Trophoblast cell (in vitro differentiated cells and primary cell): ENCODE results near the gene CIITA.

Source experiments
- DNase-seq, 2 donors: peaks; one replicate each; pipeline ENCODE4 v3.0.0-alpha.2; 2016
- H2AFZ ChIP-seq: 2 replicates; pipeline ENCODE4 v1.6.1; 2013; ENCODE audit warnings: low read length, moderate library complexity, mild to moderate bottlenecking; ENCODE audit not compliant: insufficient read depth, poor library complexity
- H2AK5ac ChIP-seq: 2 replicates; pipeline ENCODE4 v1.6.1; 2013; ENCODE audit warnings: mild to moderate bottlenecking, low read length
- H2BK120ac ChIP-seq: 2 replicates; pipeline ENCODE4 v1.6.1; 2013; ENCODE audit warnings: low read length, mild to moderate bottlenecking, moderate library complexity; ENCODE audit not compliant: insufficient read depth, poor library complexity
- H2BK12ac ChIP-seq: 2 replicates; pipeline ENCODE4 v1.6.1; 2013; ENCODE audit warnings: mild to moderate bottlenecking, low read length, moderate library complexity
- H2BK5ac ChIP-seq: 2 replicates; pipeline ENCODE4 v1.6.1; 2013; ENCODE audit warnings: low read length, low read depth, moderate library complexity, mild to moderate bottlenecking; ENCODE audit not compliant: poor library complexity
- H3K14ac ChIP-seq: 2 replicates; pipeline ENCODE4 v1.6.1; 2013; ENCODE audit warnings: mild to moderate bottlenecking, low read length
- H3K18ac ChIP-seq: 2 replicates; pipeline ENCODE4 v1.6.1; 2013; ENCODE audit warnings: mild to moderate bottlenecking, low read length
- H3K23ac ChIP-seq: 2 replicates; pipeline ENCODE4 v1.6.1; 2013; ENCODE audit warnings: low read length
- H3K27ac ChIP-seq: 2 replicates; pipeline ENCODE4 v1.5.1; 2013; ENCODE audit warnings: low read depth, mild to moderate bottlenecking, inconsistent platforms, low read length, moderate library complexity
- H3K27me3 ChIP-seq: 2 replicates; pipeline ENCODE4 v1.6.1; 2013; ENCODE audit warnings: inconsistent platforms, mild to moderate bottlenecking, low read length, moderate library complexity; ENCODE audit not compliant: insufficient read depth
- H3K36me3 ChIP-seq, 2 experiments: 1 replicate in 1 of 2; 2 replicates in 1 of 2; pipeline ENCODE4 v1.6.1; 2013; ENCODE audit warnings: low read length in 2 of 2, mild to moderate bottlenecking in 2 of 2, moderate library complexity in 1 of 2; ENCODE audit not compliant: insufficient read depth in 2 of 2, control insufficient read depth in 1 of 2
- H3K4ac ChIP-seq: 2 replicates; pipeline ENCODE4 v1.6.1; 2013; ENCODE audit warnings: low read depth, mild to moderate bottlenecking, low read length, moderate library complexity
- H3K4me1 ChIP-seq, 2 experiments: 1 replicate in 1 of 2; 2 replicates in 1 of 2; pipeline ENCODE4 v1.6.1; 2013; ENCODE audit warnings: low read length in 2 of 2, mild to moderate bottlenecking in 2 of 2, moderate library complexity in 1 of 2; ENCODE audit not compliant: insufficient read depth in 2 of 2, control insufficient read depth in 1 of 2
- H3K4me2 ChIP-seq: 2 replicates; pipeline ENCODE4 v1.6.1; 2013; ENCODE audit warnings: inconsistent platforms, mild to moderate bottlenecking, low read length, moderate library complexity
- H3K4me3 ChIP-seq: 2 replicates; pipeline ENCODE4 v1.5.1; 2013; ENCODE audit warnings: mild to moderate bottlenecking, low read depth, low read length, inconsistent platforms
- H3K79me1 ChIP-seq: one replicate; pipeline ENCODE4 v1.6.1; 2013; ENCODE audit warnings: low read length
- H3K79me2 ChIP-seq: 2 replicates; pipeline ENCODE4 v1.6.1; 2013; ENCODE audit warnings: low read length, mild to moderate bottlenecking; ENCODE audit not compliant: control insufficient read depth, insufficient read depth, poor library complexity
- H3K9ac ChIP-seq: 2 replicates; pipeline ENCODE4 v1.6.1; 2013; ENCODE audit warnings: mild to moderate bottlenecking, low read length
- H3K9me3 ChIP-seq: 2 replicates; pipeline ENCODE4 v1.6.1; 2013; ENCODE audit warnings: low read depth, mild to moderate bottlenecking, control low read depth, inconsistent platforms, low read length; ENCODE audit not compliant: insufficient read depth
- H4K12ac ChIP-seq: 2 replicates; pipeline ENCODE4 v1.6.1; 2013; ENCODE audit warnings: low read depth, mild to moderate bottlenecking, low read length, moderate library complexity
- H4K8ac ChIP-seq: 2 replicates; pipeline ENCODE4 v1.6.1; 2013; ENCODE audit warnings: low read depth, mild to moderate bottlenecking, low read length, moderate library complexity
- H4K91ac ChIP-seq: one replicate; pipeline ENCODE4 v1.6.1; 2013; ENCODE audit warnings: low read depth, mild to moderate bottlenecking, low read length, moderate library complexity
- WGBS: extraction: QIAGEN DNeasy Blood & Tissue Kit; methylation state at CpG from one replicate; pipeline ENCODE4 v1.1.7; 2013; ENCODE audit warnings: missing lambda C conversion rate; ENCODE audit not compliant: insufficient read length, insufficient coverage; ENCODE audit errors: extremely low coverage; 5-methylcytosine and 5-hydroxymethylcytosine counted together

Gene CIITA

GRCh38 chr16:10883004-10883403 is 6.0 kb downstream of the CIITA start:
- H4K12ac ChIP-seq, result no peak overlapping the region
- H3K79me2 ChIP-seq, result no peaks in the 10 kb centered on the region
- no peak overlapping the region for H2BK5ac ChIP-seq
- no peak overlapping the region for H3K4me3 ChIP-seq
- H3K4me2 ChIP-seq, result peak overlapping the region; percentile 42
- H3K36me3 ChIP-seq, result no peaks in the 10 kb centered on the region
- H3K9me3 ChIP-seq, result no peaks in the 10 kb centered on the region
- no CpG with 5 or more reads among the region's 7 CpGs for WGBS
- H3K4ac ChIP-seq, result no peak overlapping the region
- H3K4me1 ChIP-seq, result peaks cover 10% of the 10 kb centered on the region in 2 experiments
- no peak overlapping the region for H2BK120ac ChIP-seq
- no peak overlapping the region for H4K91ac ChIP-seq
- no peak overlapping the region for H3K9ac ChIP-seq
- no peaks in the 10 kb centered on the region for H3K79me1 ChIP-seq
- DNase-seq, result no peak
- no peak overlapping the region for H3K14ac ChIP-seq
- peaks cover 7% of the 10 kb centered on the region for H3K27me3 ChIP-seq
- H4K8ac ChIP-seq, result peak overlapping the region; percentile 21
- H3K18ac ChIP-seq, result no peak overlapping the region
- no peak overlapping the region for H2AK5ac ChIP-seq
- no peak overlapping the region for H3K23ac ChIP-seq
- H3K27ac ChIP-seq, result no peak overlapping the region
- peak overlapping the region; percentile 9 for H2BK12ac ChIP-seq
- H2AFZ ChIP-seq, result no peak overlapping the region

GRCh38 chr16:10885246-10885645 is 8.2 kb downstream of the CIITA start:
- Histone ChIP-seq H4K12ac (no peak overlapping the region), H2AFZ (no peak overlapping the region), H3K18ac (no peak overlapping the region), H3K27me3 (no peaks in the 10 kb centered on the region), H3K14ac (no peak overlapping the region), H3K79me2 (no peaks in the 10 kb centered on the region), H2BK12ac (no peak overlapping the region), H3K4ac (no peak overlapping the region), H3K9ac (no peak overlapping the region), H3K79me1 (no peaks in the 10 kb centered on the region), H3K4me3 (no peak overlapping the region), H2BK5ac (no peak overlapping the region), H3K27ac (no peak overlapping the region), H4K91ac (no peak overlapping the region), H2BK120ac (no peak overlapping the region), H3K23ac (no peak overlapping the region), H3K4me2 (no peak overlapping the region), H3K9me3 (no peaks in the 10 kb centered on the region), H3K36me3 (no peaks in the 10 kb centered on the region), H4K8ac (no peak overlapping the region), H3K4me1 (peaks cover 10% of the 10 kb centered on the region in 2 experiments), H2AK5ac (no peak overlapping the region)
- no peak for DNase-seq
- no CpG with 5 or more reads among the region's 6 CpGs for WGBS

- Histone ChIP-seq H3K23ac (no peak overlapping the region), H3K4me2 (no peak overlapping the region), H3K4me3 (no peak overlapping the region), H2BK120ac (no peak overlapping the region), H3K14ac (no peak overlapping the region), H4K12ac (no peak overlapping the region), H3K18ac (no peak overlapping the region), H3K27ac (no peak overlapping the region), H3K79me2 (no peaks in the 10 kb centered on the region), H2BK5ac (no peak overlapping the region), H4K91ac (no peak overlapping the region), H3K9me3 (no peaks in the 10 kb centered on the region), H2AFZ (no peak overlapping the region), H3K27me3 (no peaks in the 10 kb centered on the region), H3K4ac (no peak overlapping the region), H2BK12ac (no peak overlapping the region), H4K8ac (no peak overlapping the region), H3K4me1 (peaks cover 3 to 4% of the 10 kb centered on the region in 2 experiments), H3K9ac (no peak overlapping the region), H3K79me1 (no peaks in the 10 kb centered on the region), H2AK5ac (no peak overlapping the region), H3K36me3 (no peaks in the 10 kb centered on the region)
- WGBS, result no CpG with 5 or more reads among the region's 10 CpGs
- DNase-seq, result no peak
Measured at GRCh38 chr16:10888320-10888937, 11.4 kb downstream of the CIITA start.

- Histone ChIP-seq H3K27me3 (no peaks in the 10 kb centered on the region), H3K4ac (no peak overlapping the region), H3K4me3 (no peak overlapping the region), H3K4me2 (no peak overlapping the region), H3K79me2 (no peaks in the 10 kb centered on the region), H3K27ac (no peak overlapping the region), H3K9me3 (no peaks in the 10 kb centered on the region), H3K79me1 (no peaks in the 10 kb centered on the region), H4K12ac (no peak overlapping the region), H2AK5ac (no peak overlapping the region), H3K36me3 (no peaks in the 10 kb centered on the region), H2AFZ (no peak overlapping the region), H4K8ac (no peak overlapping the region), H3K14ac (no peak overlapping the region), H2BK120ac (no peak overlapping the region), H4K91ac (no peak overlapping the region), H2BK12ac (no peak overlapping the region), H3K23ac (no peak overlapping the region), H3K18ac (no peak overlapping the region), H3K9ac (no peak overlapping the region), H3K4me1 (no peaks in the 10 kb centered on the region), H2BK5ac (no peak overlapping the region)
- WGBS, result no CpG with 5 or more reads among the region's 4 CpGs
- DNase-seq, result no peak
Measured at GRCh38 chr16:10889855-10890254, 12.9 kb downstream of the CIITA start.
